GM23338 (cell line): ENCODE results near the gene TEX10. TPM values are rescaled to one million over a fixed set of nuclear protein-coding genes. Genes with fewer than 3 reads are reported as not detected.

Source experiments
- ATAC-seq: fragments of 200-7000 bp; cut with Tn5 transposase; 3 replicates; pipeline ENCODE4 v1.9.1; 2020
- DNase-seq: peaks from one replicate; pipeline ENCODE4 v3.0.0-alpha.2; 2015; ENCODE audit warnings: low spot score
- H2AFZ ChIP-seq: fragments of 200-600 bp; sonication (generic); 2 replicates; pipeline ENCODE4 v1.8.0; 2016; ENCODE audit warnings: antibody characterized with exemption, mild to moderate bottlenecking, moderate library complexity
- H3F3A ChIP-seq: fragments of 200-600 bp; sonication (generic); replicated peaks from 2 replicates; pipeline ENCODE4 v1.8.0; 2017; ENCODE audit warnings: antibody characterized with exemption, mixed run types, low read depth
- H3K27ac ChIP-seq: fragments of 200-600 bp; sonication (generic); 2 replicates; pipeline ENCODE4 v1.6.1; 2016; ENCODE audit warnings: low read depth
- H3K27me3 ChIP-seq: fragments of 200-600 bp; sonication (generic); 2 replicates; pipeline ENCODE4 v1.8.0; 2016; ENCODE audit warnings: mild to moderate bottlenecking, mixed run types, moderate library complexity; ENCODE audit not compliant: insufficient read depth
- H3K36me3 ChIP-seq: fragments of 200-600 bp; sonication (generic); 2 replicates; pipeline ENCODE4 v1.8.0; 2016; ENCODE audit warnings: mild to moderate bottlenecking; ENCODE audit not compliant: insufficient read depth
- H3K4me1 ChIP-seq: fragments of 200-600 bp; sonication (generic); 2 replicates; pipeline ENCODE4 v1.8.0; 2016; ENCODE audit warnings: mild to moderate bottlenecking, moderate library complexity; ENCODE audit not compliant: insufficient read depth
- H3K4me2 ChIP-seq: fragments of 200-600 bp; sonication (generic); 2 replicates; pipeline ENCODE4 v1.7.1; 2017; ENCODE audit warnings: mixed run types
- H3K4me3 ChIP-seq: fragments of 200-600 bp; sonication (generic); 2 replicates; pipeline ENCODE4 v1.6.1; 2016; ENCODE audit warnings: mixed run types
- H3K79me2 ChIP-seq: fragments of 200-600 bp; sonication (generic); replicated peaks from 2 replicates; pipeline ENCODE4 v1.8.0; 2017; ENCODE audit warnings: mild to moderate bottlenecking; ENCODE audit not compliant: insufficient read depth
- H3K9me2 ChIP-seq: fragments of 200-600 bp; sonication (generic); 2 replicates; pipeline ENCODE4 v1.8.0; 2017; ENCODE audit not compliant: insufficient read depth
- H4K20me1 ChIP-seq: fragments of 200-600 bp; sonication (generic); replicated peaks from 2 replicates; pipeline ENCODE4 v1.8.0; 2017; ENCODE audit warnings: mild to moderate bottlenecking; ENCODE audit not compliant: insufficient read depth
- H3K27ac Mint-ChIP-seq: 2 replicates; pipeline ENCODE4 v1.8.0; 2020; ENCODE audit warnings: inconsistent platforms, mild to moderate bottlenecking, moderate library complexity, mixed read lengths
- H3K27me3 Mint-ChIP-seq: 3 replicates; pipeline ENCODE4 v1.8.0; 2022; ENCODE audit warnings: low read depth, mild to moderate bottlenecking, moderate library complexity, mixed read lengths, inconsistent platforms; ENCODE audit not compliant: insufficient read depth, poor library complexity
- H3K36me3 Mint-ChIP-seq: 3 replicates; pipeline ENCODE4 v1.8.0; 2021; ENCODE audit warnings: low read depth, mild to moderate bottlenecking, inconsistent platforms, moderate library complexity, mixed read lengths
- H3K4me1 Mint-ChIP-seq: 3 replicates; pipeline ENCODE4 v1.8.0; 2020; ENCODE audit warnings: mild to moderate bottlenecking, inconsistent platforms, mixed read lengths
- H3K4me3 Mint-ChIP-seq: 3 replicates; pipeline ENCODE4 v1.8.0; 2021; ENCODE audit warnings: moderate library complexity, mild to moderate bottlenecking, inconsistent platforms, mixed read lengths
- H3K9me3 Mint-ChIP-seq: 3 replicates; pipeline ENCODE4 v1.8.0; 2020; ENCODE audit warnings: moderate library complexity, mild to moderate bottlenecking, inconsistent platforms, mixed read lengths
- CTCF ChIP-seq, 2 experiments: fragments of 200-600 bp in 1 of 2; sonication (generic) in 1 of 2; conservative IDR thresholded peaks; 2 replicates each; pipeline versions ENCODE4 v1.5.1 to v1.6.1; 2016 to 2017; ENCODE audit warnings: antibody characterized with exemption in 2 of 2, low read depth in 2 of 2, mild to moderate bottlenecking in 2 of 2, moderate library complexity in 1 of 2
- EZH2 ChIP-seq: fragments of 200-600 bp; sonication (generic); IDR thresholded peaks from one replicate; pipeline ENCODE4 v1.8.0; 2017; ENCODE audit warnings: antibody characterized with exemption, mild to moderate bottlenecking, low read depth; ENCODE audit not compliant: unreplicated experiment
- NANOG ChIP-seq: IDR thresholded peaks from 2 replicates; pipeline ENCODE4 v1.6.1; 2016; ENCODE audit warnings: antibody characterized with exemption, borderline replicate concordance
- STAT1 ChIP-seq: IDR thresholded peaks from one replicate; pipeline ENCODE4 v1.6.1; 2016; ENCODE audit warnings: antibody characterized with exemption; ENCODE audit not compliant: unreplicated experiment
- ZNF331 ChIP-seq: fragments of 250-450 bp; sonication (Bioruptor Pico); IDR thresholded peaks from 2 replicates; pipeline ENCODE4 v1.5.0; 2020; ENCODE audit warnings: low read depth, mild to moderate bottlenecking, moderate library complexity
- polyA plus RNA-seq: library from polyadenylated mRNA; unstranded; fragments of >200 nt; fragmentation: Nextera tagmentation; extraction: Ambion mirVana; gene quantifications from 2 replicates; pipeline ENCODE4 v1.2.1, GENCODE V29; 2016
- total RNA-seq: library from RNA; depleted of rRNA; stranded (reverse); fragments of >200 nt; shearing (Covaris generic); gene quantifications from 2 replicates; pipeline ENCODE4 v1.2.3, GENCODE V29; 2014
- TF ChIP-seq, protein P1 (sequence below): IDR thresholded peaks from 2 replicates; pipeline ENCODE4 v1.6.1; 2016; ENCODE audit warnings: antibody characterized with exemption
- TF ChIP-seq, protein P2 (sequence below): IDR thresholded peaks from one replicate; pipeline ENCODE4 v1.6.1; 2018; ENCODE audit warnings: antibody characterized with exemption; ENCODE audit not compliant: unreplicated experiment

Gene TEX10
- total and polyA plus RNA-seq, 2 experiments from 2014 or later: 35.0 to 102 TPM

GRCh38 chr9:100290714-100291113 lies 62.0 kb downstream of the TEX10 start:
- Histone ChIP-seq H3K36me3 (peaks cover 23% of the 10 kb centered on the region), H3K4me3 (no peak overlapping the region), H3K27me3 (no peaks in the 10 kb centered on the region), H4K20me1 (peaks cover 8% of the 10 kb centered on the region), H3K27ac (no peak overlapping the region), H3K4me2 (no peak overlapping the region), H2AFZ (no peak overlapping the region), H3F3A (no peaks in the 10 kb centered on the region), H3K9me2 (peaks cover 6% of the 10 kb centered on the region), H3K79me2 (0 out of 2 replicates have a peak, but pooled peaks cover 7% of the 10 kb centered on the region), H3K4me1 (no peaks in the 10 kb centered on the region)
- Mint-ChIP-seq H3K36me3 (peaks cover 87% of the 10 kb centered on the region), H3K27me3 (peaks cover under 1% of the 10 kb centered on the region), H3K27ac (no peak overlapping the region), H3K4me1 (no peaks in the 10 kb centered on the region), H3K4me3 (no peak overlapping the region), H3K9me3 (peaks cover 11% of the 10 kb centered on the region)
- ATAC-seq (no peak), DNase-seq (no peak)
- TF ChIP-seq NANOG: no peak
- TF ChIP-seq EZH2: no peak
- no peak for TF ChIP-seq STAT1
- TF ChIP-seq, protein P1, sequence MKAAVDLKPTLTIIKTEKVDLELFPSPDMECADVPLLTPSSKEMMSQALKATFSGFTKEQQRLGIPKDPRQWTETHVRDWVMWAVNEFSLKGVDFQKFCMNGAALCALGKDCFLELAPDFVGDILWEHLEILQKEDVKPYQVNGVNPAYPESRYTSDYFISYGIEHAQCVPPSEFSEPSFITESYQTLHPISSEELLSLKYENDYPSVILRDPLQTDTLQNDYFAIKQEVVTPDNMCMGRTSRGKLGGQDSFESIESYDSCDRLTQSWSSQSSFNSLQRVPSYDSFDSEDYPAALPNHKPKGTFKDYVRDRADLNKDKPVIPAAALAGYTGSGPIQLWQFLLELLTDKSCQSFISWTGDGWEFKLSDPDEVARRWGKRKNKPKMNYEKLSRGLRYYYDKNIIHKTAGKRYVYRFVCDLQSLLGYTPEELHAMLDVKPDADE: no peak
- TF ChIP-seq, protein P2, sequence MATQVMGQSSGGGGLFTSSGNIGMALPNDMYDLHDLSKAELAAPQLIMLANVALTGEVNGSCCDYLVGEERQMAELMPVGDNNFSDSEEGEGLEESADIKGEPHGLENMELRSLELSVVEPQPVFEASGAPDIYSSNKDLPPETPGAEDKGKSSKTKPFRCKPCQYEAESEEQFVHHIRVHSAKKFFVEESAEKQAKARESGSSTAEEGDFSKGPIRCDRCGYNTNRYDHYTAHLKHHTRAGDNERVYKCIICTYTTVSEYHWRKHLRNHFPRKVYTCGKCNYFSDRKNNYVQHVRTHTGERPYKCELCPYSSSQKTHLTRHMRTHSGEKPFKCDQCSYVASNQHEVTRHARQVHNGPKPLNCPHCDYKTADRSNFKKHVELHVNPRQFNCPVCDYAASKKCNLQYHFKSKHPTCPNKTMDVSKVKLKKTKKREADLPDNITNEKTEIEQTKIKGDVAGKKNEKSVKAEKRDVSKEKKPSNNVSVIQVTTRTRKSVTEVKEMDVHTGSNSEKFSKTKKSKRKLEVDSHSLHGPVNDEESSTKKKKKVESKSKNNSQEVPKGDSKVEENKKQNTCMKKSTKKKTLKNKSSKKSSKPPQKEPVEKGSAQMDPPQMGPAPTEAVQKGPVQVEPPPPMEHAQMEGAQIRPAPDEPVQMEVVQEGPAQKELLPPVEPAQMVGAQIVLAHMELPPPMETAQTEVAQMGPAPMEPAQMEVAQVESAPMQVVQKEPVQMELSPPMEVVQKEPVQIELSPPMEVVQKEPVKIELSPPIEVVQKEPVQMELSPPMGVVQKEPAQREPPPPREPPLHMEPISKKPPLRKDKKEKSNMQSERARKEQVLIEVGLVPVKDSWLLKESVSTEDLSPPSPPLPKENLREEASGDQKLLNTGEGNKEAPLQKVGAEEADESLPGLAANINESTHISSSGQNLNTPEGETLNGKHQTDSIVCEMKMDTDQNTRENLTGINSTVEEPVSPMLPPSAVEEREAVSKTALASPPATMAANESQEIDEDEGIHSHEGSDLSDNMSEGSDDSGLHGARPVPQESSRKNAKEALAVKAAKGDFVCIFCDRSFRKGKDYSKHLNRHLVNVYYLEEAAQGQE: no peak
- no peak for TF ChIP-seq CTCF (conservative IDR thresholded peaks at IDR 0.05; ENCODE audit: low read depth in 2 of 2)
- no peak for TF ChIP-seq ZNF331 (CRISPR knock-in tag)

GRCh38 chr9:100287186-100287585 lies 65.6 kb downstream of the TEX10 start:
- no peak for ATAC-seq
- no peaks in the 10 kb centered on the region for H3K4me1 ChIP-seq
- no peaks in the 10 kb centered on the region; the same call in 1 of the 2 replicates for H4K20me1 ChIP-seq
- Mint-ChIP-seq H3K9me3 (peaks cover 13% of the 10 kb centered on the region), H3K27me3 (no peaks in the 10 kb centered on the region), H3K36me3 (peaks cover 71% of the 10 kb centered on the region), H3K27ac (no peak overlapping the region), H3K4me1 (no peaks in the 10 kb centered on the region), H3K4me3 (no peak overlapping the region)
- no peak overlapping the region for H3K4me2 ChIP-seq
- H3K9me2 ChIP-seq: peaks cover 6% of the 10 kb centered on the region
- no peak overlapping the region for H2AFZ ChIP-seq
- no peaks in the 10 kb centered on the region for H3F3A ChIP-seq
- no peak for DNase-seq
- no peaks in the 10 kb centered on the region for H3K27me3 ChIP-seq
- H3K4me3 ChIP-seq: no peak overlapping the region
- H3K36me3 ChIP-seq: peaks cover 20% of the 10 kb centered on the region
- TF ChIP-seq ZNF331 (CRISPR knock-in tag): no peak
- TF ChIP-seq, protein P2: no peak
- no peak overlapping the region for H3K27ac ChIP-seq
- no peaks in the 10 kb centered on the region for H3K79me2 ChIP-seq
